H9 (cell line): Measurements from ENCODE around the gene COL4A1. TPM values are rescaled to one million over a fixed set of nuclear protein-coding genes. Genes with fewer than 3 reads are reported as not detected.

Experiments
- DNase-seq: peaks from one replicate; pipeline ENCODE4 v3.0.0-alpha.2; 2017
- H2AFZ ChIP-seq: one replicate; pipeline ENCODE4 v1.6.1; 2013; ENCODE audit warnings: mild to moderate bottlenecking, low read length, control low read depth, moderate library complexity
- H2AK5ac ChIP-seq: 2 replicates; pipeline ENCODE4 v1.6.1; 2013; ENCODE audit warnings: low read length, control low read depth, mixed read lengths; ENCODE audit not compliant: insufficient read length
- H2BK120ac ChIP-seq: one replicate; pipeline ENCODE4 v1.6.1; 2013; ENCODE audit warnings: low read depth, mild to moderate bottlenecking, low read length, control low read depth, inconsistent platforms; ENCODE audit not compliant: poor library complexity, severe bottlenecking
- H2BK12ac ChIP-seq: 2 replicates; pipeline ENCODE4 v1.6.1; 2013; ENCODE audit warnings: low read length, control low read depth, mixed read lengths, low read depth; ENCODE audit not compliant: insufficient read length
- H2BK15ac ChIP-seq: 2 replicates; pipeline ENCODE4 v1.6.1; 2013; ENCODE audit warnings: low read depth, low read length, control low read depth
- H2BK20ac ChIP-seq: one replicate; pipeline ENCODE4 v1.6.1; 2013; ENCODE audit warnings: low read depth, mild to moderate bottlenecking, low read length, control low read depth, inconsistent platforms; ENCODE audit not compliant: poor library complexity, severe bottlenecking
- H2BK5ac ChIP-seq: 2 replicates; pipeline ENCODE4 v1.6.1; 2013; ENCODE audit warnings: low read length, control low read depth, mixed read lengths; ENCODE audit not compliant: insufficient read length
- H3K14ac ChIP-seq: 2 replicates; pipeline ENCODE4 v1.6.1; 2013; ENCODE audit warnings: low read length, control low read depth; ENCODE audit not compliant: insufficient read depth
- H3K18ac ChIP-seq: 2 replicates; pipeline ENCODE4 v1.6.1; 2013; ENCODE audit warnings: low read depth, mild to moderate bottlenecking, mixed read lengths, low read length, control low read depth; ENCODE audit not compliant: insufficient read length
- H3K23ac ChIP-seq: 2 replicates; pipeline ENCODE4 v1.6.1; 2013; ENCODE audit warnings: low read length, control low read depth, mixed read lengths, low read depth; ENCODE audit not compliant: insufficient read length
- H3K23me2 ChIP-seq: 2 replicates; pipeline ENCODE4 v1.6.1; 2013; ENCODE audit warnings: low read depth, mild to moderate bottlenecking, mixed read lengths, low read length, control low read depth; ENCODE audit not compliant: insufficient read length, poor library complexity, severe bottlenecking
- H3K27ac ChIP-seq: 2 replicates; pipeline ENCODE4 v1.5.1; 2013; ENCODE audit warnings: low read length, control low read depth, mixed read lengths, low read depth; ENCODE audit not compliant: insufficient read length
- H3K27me3 ChIP-seq: 2 replicates; pipeline ENCODE4 v1.6.1; 2013; ENCODE audit warnings: low read length, control low read depth, inconsistent platforms; ENCODE audit not compliant: insufficient read depth
- H3K4ac ChIP-seq: 2 replicates; pipeline ENCODE4 v1.6.1; 2013; ENCODE audit warnings: low read depth, mild to moderate bottlenecking, control low read depth, inconsistent platforms, low read length, moderate library complexity
- H3K4me1 ChIP-seq: 2 replicates; pipeline ENCODE4 v1.6.1; 2013; ENCODE audit warnings: low read length, control low read depth, inconsistent platforms; ENCODE audit not compliant: insufficient read depth
- H3K4me2 ChIP-seq: 2 replicates; pipeline ENCODE4 v1.6.1; 2013; ENCODE audit warnings: low read length, control low read depth, mixed read lengths; ENCODE audit not compliant: insufficient read length, insufficient read depth
- H3K56ac ChIP-seq: 2 replicates; pipeline ENCODE4 v1.6.1; 2013; ENCODE audit warnings: low read depth, mild to moderate bottlenecking, mixed read lengths, low read length, control low read depth; ENCODE audit not compliant: insufficient read length
- H3K79me1 ChIP-seq: 2 replicates; pipeline ENCODE4 v1.6.1; 2013; ENCODE audit warnings: low read depth, mild to moderate bottlenecking, moderate library complexity, low read length, control low read depth, inconsistent platforms; ENCODE audit not compliant: insufficient read depth, poor library complexity, severe bottlenecking
- H3K79me2 ChIP-seq: 2 replicates; pipeline ENCODE4 v1.6.1; 2013; ENCODE audit warnings: low read length, control low read depth, inconsistent platforms; ENCODE audit not compliant: insufficient read depth
- H3K9ac ChIP-seq: 2 replicates; pipeline ENCODE4 v1.6.1; 2013; ENCODE audit warnings: low read length, control low read depth, mixed read lengths; ENCODE audit not compliant: insufficient read length; ENCODE audit errors: extremely low read depth
- H3K9me3 ChIP-seq: one replicate; pipeline ENCODE4 v1.6.1; 2013; ENCODE audit warnings: low read depth, low read length, inconsistent platforms; ENCODE audit not compliant: control insufficient read depth
- H3T11ph ChIP-seq: one replicate; pipeline ENCODE4 v1.6.1; 2013; ENCODE audit warnings: mild to moderate bottlenecking, low read length, control low read depth, inconsistent platforms
- H4K20me1 ChIP-seq: one replicate; pipeline ENCODE4 v1.6.1; 2013; ENCODE audit not compliant: control insufficient read depth, insufficient read length, insufficient read depth
- H4K5ac ChIP-seq: 2 replicates; pipeline ENCODE4 v1.6.1; 2013; ENCODE audit warnings: low read depth, mild to moderate bottlenecking, mixed read lengths, low read length, control low read depth; ENCODE audit not compliant: insufficient read length
- H4K8ac ChIP-seq: replicated peaks from 2 replicates; pipeline ENCODE4 v1.6.1; 2013; ENCODE audit warnings: low read length, control low read depth, mixed read lengths, low read depth; ENCODE audit not compliant: insufficient read length
- H4K91ac ChIP-seq: 2 replicates; pipeline ENCODE4 v1.6.1; 2013; ENCODE audit warnings: low read depth, mild to moderate bottlenecking, moderate library complexity, mixed read lengths, low read length, control low read depth; ENCODE audit not compliant: insufficient read length
- H3K27ac Mint-ChIP-seq, 3 experiments: 2 replicates in 2 of 3; 3 replicates in 1 of 3; pipeline ENCODE4 v1.8.0; 2020 to 2021; ENCODE audit warnings: mixed read lengths in 3 of 3, mild to moderate bottlenecking in 1 of 3, moderate library complexity in 1 of 3
- H3K27me3 Mint-ChIP-seq: 2 replicates; pipeline ENCODE4 v1.8.0; 2021; ENCODE audit warnings: low read depth, mild to moderate bottlenecking, moderate library complexity, mixed read lengths
- H3K36me3 Mint-ChIP-seq, 3 experiments: 2 replicates in 2 of 3; 3 replicates in 1 of 3; pipeline ENCODE4 v1.8.0; 2020 to 2021; ENCODE audit warnings: low read depth in 3 of 3, mixed read lengths in 3 of 3; ENCODE audit not compliant: insufficient read depth in 1 of 3
- H3K4me1 Mint-ChIP-seq, 2 experiments: 2 replicates each; pipeline ENCODE4 v1.8.0; 2020; ENCODE audit warnings: mixed read lengths in 2 of 2
- H3K4me3 Mint-ChIP-seq, 2 experiments: 2 replicates in 1 of 2; 3 replicates in 1 of 2; pipeline ENCODE4 v1.8.0; 2020 to 2021; ENCODE audit warnings: mild to moderate bottlenecking in 2 of 2, mixed read lengths in 2 of 2, moderate library complexity in 1 of 2
- H3K9me3 Mint-ChIP-seq, 2 experiments: 2 replicates in 1 of 2; 3 replicates in 1 of 2; pipeline ENCODE4 v1.8.0; 2020; ENCODE audit warnings: mild to moderate bottlenecking in 2 of 2, mixed read lengths in 2 of 2, moderate library complexity in 1 of 2
- CTCF ChIP-seq: fragments of 200-600 bp; sonication (generic); conservative IDR thresholded peaks from 3 replicates; pipeline ENCODE4 v1.8.0; 2021; ENCODE audit warnings: antibody characterized with exemption, mild to moderate bottlenecking
- WGBS: extraction: QIAGEN DNeasy Blood & Tissue Kit; methylation state at CpG from one replicate; pipeline ENCODE4 v1.1.7; 2013; ENCODE audit warnings: missing lambda C conversion rate, low lambda C conversion rate, mixed read lengths; ENCODE audit not compliant: insufficient read length; ENCODE audit errors: extremely low coverage; 5-methylcytosine and 5-hydroxymethylcytosine counted together
- total RNA-seq: library from RNA; stranded (reverse); gene quantifications from 2 replicates; pipeline ENCODE4 v1.2.1, GENCODE V29; 2021

The COL4A1 gene
- total RNA-seq, 1 experiment from 2014 or later = 73.1 TPM

GRCh38 chr13:110352735-110353134 lies 45.8 kb upstream of the COL4A1 start:
- no peak overlapping the region for H3K27ac ChIP-seq
- no peak overlapping the region for H2BK12ac ChIP-seq
- no peaks in the 10 kb centered on the region for H3K23me2 ChIP-seq
- H3K4ac ChIP-seq = no peak overlapping the region
- TF ChIP-seq CTCF = peak; percentile 82
- H2AK5ac ChIP-seq = no peak overlapping the region
- no peak overlapping the region for H4K8ac ChIP-seq
- no peak overlapping the region for H3K18ac ChIP-seq
- H3K4me3 Mint-ChIP-seq = no peak overlapping the region; a peak in 1 of 5 replicates
- no peak overlapping the region for H3K56ac ChIP-seq
- H3K27ac Mint-ChIP-seq = no peak overlapping the region
- WGBS = no CpG with 5 or more reads among the region's 8 CpGs
- no peaks in the 10 kb centered on the region for H3K79me2 ChIP-seq
- no peaks in the 10 kb centered on the region; a peak in 1 of 5 replicates for H3K9me3 Mint-ChIP-seq
- no peak overlapping the region for H3T11ph ChIP-seq
- H3K4me1 ChIP-seq = peaks cover 4% of the 10 kb centered on the region
- H2BK120ac ChIP-seq = no peak overlapping the region
- H3K4me1 Mint-ChIP-seq = peaks cover 21 to 33% of the 10 kb centered on the region in 2 experiments
- H4K91ac ChIP-seq = no peak overlapping the region
- no peaks in the 10 kb centered on the region for H3K79me1 ChIP-seq
- no peaks in the 10 kb centered on the region for H4K20me1 ChIP-seq
- no peak overlapping the region for H2BK15ac ChIP-seq
- no peaks in the 10 kb centered on the region for H3K27me3 Mint-ChIP-seq
- no peak overlapping the region for H2BK20ac ChIP-seq
- no peak overlapping the region for H4K5ac ChIP-seq
- peaks cover 2 to 5% (median 4%) of the 10 kb centered on the region in 3 experiments; a peak in 3 of 7 replicates for H3K36me3 Mint-ChIP-seq
- no peak overlapping the region for H3K9ac ChIP-seq
- no peak overlapping the region; the same call in 1 of the 2 replicates for H3K14ac ChIP-seq
- H3K23ac ChIP-seq = no peak overlapping the region
- H3K4me2 ChIP-seq = no peak overlapping the region
- peak; percentile 62 for DNase-seq
- no peaks in the 10 kb centered on the region for H3K9me3 ChIP-seq
- no peak overlapping the region for H2BK5ac ChIP-seq
- H3K27me3 ChIP-seq = no peaks in the 10 kb centered on the region
- H2AFZ ChIP-seq = no peak overlapping the region
